NOMO-1 treated with dmso at 0.1 percent for 144 hours (cell line): ENCODE results near the gene TBCA.
A peak's percentile ranks its signal among the peaks of the same experiment; 100 is the strongest.

Experiments used
- DNase-seq: peaks from one replicate; lab custom pipeline; 2025; ENCODE audit not compliant: unreplicated experiment; lab: John Stamatoyannopoulos, UW

Gene TBCA

GRCh38 chr5:77643654-77644370 is 132.3 kb downstream of the TBCA start:
- DNase-seq, result peak; percentile 9

- no peak for DNase-seq
These were observed 133.1 kb downstream of the TBCA start for GRCh38 chr5:77642738-77643653.

GRCh38 chr5:77641963-77642737 is 134.0 kb downstream of the TBCA start:
- no peak for DNase-seq

- DNase-seq, result no peak
These were observed 134.7 kb downstream of the TBCA start for GRCh38 chr5:77641397-77641943.
